NCI-H69 (cell line): ENCODE data around the gene SYNPO.
A peak's percentile ranks its signal among the peaks of the same experiment; 100 is the strongest.

ENCODE experiments used
- DNase-seq: peaks from one replicate; lab custom pipeline; 2025; lab: John Stamatoyannopoulos, UW

SYNPO gene, protein sequence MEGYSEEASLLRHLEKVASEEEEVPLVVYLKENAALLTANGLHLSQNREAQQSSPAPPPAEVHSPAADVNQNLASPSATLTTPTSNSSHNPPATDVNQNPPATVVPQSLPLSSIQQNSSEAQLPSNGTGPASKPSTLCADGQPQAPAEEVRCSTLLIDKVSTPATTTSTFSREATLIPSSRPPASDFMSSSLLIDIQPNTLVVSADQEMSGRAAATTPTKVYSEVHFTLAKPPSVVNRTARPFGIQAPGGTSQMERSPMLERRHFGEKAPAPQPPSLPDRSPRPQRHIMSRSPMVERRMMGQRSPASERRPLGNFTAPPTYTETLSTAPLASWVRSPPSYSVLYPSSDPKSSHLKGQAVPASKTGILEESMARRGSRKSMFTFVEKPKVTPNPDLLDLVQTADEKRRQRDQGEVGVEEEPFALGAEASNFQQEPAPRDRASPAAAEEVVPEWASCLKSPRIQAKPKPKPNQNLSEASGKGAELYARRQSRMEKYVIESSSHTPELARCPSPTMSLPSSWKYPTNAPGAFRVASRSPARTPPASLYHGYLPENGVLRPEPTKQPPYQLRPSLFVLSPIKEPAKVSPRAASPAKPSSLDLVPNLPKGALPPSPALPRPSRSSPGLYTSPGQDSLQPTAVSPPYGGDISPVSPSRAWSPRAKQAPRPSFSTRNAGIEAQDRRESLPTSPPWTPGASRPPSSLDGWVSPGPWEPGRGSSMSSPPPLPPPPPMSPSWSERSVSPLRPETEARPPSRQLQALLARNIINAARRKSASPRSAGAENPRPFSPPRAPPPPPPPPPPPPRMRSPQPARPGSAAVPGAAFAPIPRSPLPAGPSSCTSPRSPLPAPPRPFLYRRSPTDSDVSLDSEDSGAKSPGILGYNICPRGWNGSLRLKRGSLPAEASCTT

DNA sequence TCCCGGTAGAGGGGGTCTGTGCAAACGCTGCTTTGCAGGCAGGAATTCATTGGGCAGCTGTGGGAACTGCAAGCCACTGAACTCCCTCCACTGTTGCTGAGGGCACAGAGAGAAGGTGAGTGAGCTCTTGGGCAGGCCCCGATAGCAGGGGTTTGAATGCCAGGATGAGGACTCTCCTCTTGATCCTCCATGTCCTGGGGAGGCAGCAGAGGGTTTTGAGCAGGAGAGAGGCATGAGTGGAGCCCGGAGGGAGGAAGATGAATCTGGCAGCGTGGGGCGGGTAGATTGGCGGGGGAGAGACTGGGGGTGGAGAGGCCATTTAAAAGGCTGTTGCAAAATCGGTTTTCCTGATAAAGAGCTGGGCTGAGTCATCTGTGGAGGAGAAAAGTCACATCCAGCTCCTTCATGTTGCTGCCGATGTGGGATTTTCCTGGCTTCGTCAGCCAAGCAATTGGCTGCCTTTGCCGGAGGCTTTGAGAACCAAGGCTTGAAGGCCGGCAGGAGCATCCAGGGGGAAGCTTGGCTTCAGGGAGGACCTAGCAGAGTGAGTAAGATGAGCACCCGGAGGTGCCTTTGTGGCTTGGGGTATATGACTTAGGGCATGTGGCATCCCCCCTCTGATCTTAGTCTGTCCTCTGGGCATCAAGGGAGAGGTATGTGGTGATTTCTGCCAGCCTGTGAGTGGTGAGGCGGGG lies at the start of gene SYNPO:
TSS of gene SYNPO (plus strand) at position 350 of the 695 bp plus-strand sequence. CDS start 7,616 bp downstream, outside the sequence.
- DNase-seq = no peak

DNA sequence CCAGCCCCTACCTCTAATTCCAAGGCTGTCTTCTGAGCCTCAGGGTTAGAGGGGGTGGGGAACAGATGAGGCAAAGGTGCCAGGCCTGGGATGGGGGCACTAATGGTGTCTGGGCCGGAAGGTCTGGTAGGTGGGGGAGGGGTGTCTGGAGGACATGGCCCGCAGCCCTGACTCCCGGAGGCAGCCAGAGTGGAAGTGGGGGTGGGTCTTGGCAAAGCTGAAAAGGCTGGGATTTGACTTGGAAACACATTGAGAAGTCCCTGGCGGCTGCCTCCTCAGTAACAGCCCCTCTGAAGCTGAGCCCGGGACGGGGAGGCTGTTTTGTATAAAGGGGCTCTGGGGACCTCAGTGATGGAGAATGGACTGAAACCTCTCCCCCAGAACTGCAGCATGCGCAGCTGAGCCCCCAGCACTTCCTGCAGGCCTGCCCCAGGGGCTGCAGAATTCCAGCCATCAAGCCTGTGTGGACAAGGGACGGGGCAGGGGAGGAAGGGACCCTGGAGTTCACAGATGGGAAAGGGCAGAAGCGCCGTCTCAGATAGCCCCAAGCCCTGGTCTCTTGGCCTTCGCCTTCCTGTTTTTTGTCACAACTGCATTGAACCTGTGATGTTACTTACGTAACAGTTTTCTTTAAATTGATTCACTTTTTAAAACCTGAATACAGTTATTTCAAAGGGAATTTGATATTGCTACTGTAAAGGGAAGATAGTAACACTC lies 49.3 kb upstream of the SYNPO start:
- no peak for DNase-seq

DNA sequence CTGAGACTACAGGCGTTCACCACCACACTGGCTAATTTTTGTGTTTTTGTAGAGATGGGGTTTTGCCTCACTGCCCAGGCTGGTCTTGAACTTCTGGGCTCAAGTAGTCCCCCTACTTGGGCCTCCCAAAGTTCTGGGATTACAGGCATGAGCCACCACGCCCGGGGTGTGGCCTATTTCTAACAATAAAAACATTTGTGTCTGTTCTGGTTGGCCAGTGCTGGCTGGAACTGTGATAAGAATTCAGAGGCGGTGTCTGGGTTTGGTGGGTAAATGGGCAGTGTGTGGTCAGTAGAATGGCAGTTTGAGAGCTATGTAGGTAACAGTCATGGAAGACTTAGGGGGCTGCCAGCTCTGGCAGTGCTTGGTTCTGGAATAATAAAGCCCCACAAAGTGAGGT lies 46.9 kb upstream of the SYNPO start:
- no peak for DNase-seq

DNA sequence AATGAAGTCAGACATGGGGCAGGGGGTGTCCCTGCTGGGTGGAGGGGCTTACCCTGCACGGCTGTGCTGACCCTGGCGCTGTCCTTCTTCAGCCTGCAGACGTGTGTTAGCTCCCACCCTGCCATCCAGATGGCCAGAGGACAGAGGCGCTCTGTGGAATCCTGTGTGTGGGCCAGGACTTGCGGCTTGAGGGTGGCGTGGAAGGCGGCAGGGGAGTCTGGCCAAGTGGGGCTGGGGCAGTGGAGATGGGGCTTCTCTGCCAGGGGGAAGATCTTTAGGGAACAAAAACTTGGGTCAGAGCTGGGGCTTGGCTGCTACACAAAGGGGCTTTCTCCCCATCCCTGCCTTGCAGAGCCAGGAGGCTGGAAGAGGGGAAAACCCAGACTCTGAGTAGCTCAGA lies 46.5 kb upstream of the SYNPO start:
- DNase-seq = no peak

- DNase-seq = no peak
Measured at GRCh38 chr5:150595466-150596031, 44.9 kb upstream of the SYNPO start.

GRCh38 chr5:150596313-150596712 lies 44.1 kb upstream of the SYNPO start:
- DNase-seq = no peak

DNA sequence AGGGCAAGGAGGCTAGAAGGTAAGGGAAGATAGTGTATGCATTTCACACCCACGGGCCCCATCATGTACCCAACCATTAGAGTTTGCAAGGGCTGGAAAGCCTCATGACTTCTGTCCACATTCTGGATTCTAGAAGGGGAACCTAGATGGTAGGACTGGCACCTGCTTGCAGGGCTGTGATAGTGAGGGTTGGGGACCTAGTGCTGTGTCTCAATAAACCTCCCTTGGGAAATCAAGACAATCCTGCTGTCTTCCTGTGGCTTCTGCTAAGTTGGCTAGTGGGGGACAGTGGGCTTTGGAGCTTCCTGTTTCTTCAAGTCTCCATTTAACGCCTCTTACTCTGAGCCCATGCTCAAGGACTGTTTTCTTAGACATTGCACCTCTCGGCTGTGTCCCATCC lies 43.6 kb upstream of the SYNPO start:
- DNase-seq = no peak

DNA sequence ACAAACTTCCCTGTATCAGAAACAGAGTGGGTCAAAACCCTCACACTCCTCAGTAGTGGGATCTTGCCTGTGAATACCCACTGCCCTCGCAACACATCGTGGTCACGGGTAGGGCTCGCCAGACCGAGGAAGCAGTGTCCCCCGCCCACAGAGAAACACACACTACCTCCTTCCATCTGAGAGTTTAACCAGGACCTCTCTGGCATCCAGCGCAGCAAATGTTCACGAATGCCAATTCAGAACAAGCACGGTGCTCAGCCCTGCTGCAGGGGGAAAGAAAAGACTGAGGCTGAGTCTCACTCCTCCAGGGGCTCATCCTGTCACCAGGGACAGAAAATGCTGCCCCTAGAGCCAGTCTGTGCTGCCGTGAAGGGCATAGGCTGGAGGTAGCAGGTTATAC lies 42.5 kb upstream of the SYNPO start:
- DNase-seq = no peak

DNA sequence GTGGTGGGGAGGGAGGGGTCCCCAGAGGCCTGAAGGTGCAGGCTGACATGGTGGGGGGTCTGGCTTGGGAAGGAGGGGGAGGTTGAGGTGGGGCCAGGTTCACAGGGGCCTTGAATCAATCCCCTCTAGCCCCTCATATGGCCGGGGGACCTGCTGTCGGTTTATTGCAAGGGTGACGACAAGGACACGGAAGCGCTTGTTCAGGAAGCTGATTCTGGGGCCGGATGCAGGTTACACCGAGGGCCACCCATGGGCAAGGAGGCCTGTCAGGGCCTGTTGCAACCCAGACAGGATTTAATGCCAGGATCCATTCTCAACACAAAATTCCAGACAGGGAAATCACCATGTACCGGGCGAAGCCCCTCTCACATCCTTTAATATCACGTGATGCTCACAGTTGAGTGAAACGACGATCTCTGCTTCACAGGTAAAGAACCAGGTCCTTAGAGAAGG lies 41.6 kb upstream of the SYNPO start:
- no peak for DNase-seq

GRCh38 chr5:150599281-150599680 lies 41.2 kb upstream of the SYNPO start:
- no peak for DNase-seq

DNA sequence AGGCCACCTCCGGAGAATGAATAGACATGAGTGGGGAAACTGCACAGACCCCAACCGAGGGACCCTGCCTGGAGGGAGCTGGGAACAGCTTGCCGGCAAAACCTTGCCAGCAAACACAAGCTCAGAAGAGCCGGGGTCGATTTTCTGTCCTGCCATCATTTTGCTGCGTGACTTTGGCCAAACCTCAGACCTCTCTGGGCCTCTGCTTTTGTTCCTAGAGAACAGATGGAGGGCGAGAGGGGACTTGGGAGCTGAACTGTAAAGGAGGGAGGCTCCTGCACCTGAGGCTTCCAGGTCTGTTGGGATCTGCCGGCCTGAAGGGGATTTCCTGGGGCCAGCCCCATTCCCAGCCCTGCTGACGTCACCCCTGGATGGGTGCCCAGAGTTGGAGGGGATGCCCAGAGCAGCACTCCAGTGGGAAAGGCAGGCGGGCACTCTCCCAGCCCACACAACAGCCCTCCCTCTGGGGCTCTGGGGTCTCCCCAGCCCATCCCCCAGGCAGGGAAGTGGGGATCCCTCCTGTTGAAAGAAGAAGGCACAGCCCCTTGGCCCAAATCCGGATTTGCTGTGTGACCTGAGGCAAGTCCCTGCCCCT lies 40.4 kb upstream of the SYNPO start:
- peak; percentile 95 for DNase-seq

DNA sequence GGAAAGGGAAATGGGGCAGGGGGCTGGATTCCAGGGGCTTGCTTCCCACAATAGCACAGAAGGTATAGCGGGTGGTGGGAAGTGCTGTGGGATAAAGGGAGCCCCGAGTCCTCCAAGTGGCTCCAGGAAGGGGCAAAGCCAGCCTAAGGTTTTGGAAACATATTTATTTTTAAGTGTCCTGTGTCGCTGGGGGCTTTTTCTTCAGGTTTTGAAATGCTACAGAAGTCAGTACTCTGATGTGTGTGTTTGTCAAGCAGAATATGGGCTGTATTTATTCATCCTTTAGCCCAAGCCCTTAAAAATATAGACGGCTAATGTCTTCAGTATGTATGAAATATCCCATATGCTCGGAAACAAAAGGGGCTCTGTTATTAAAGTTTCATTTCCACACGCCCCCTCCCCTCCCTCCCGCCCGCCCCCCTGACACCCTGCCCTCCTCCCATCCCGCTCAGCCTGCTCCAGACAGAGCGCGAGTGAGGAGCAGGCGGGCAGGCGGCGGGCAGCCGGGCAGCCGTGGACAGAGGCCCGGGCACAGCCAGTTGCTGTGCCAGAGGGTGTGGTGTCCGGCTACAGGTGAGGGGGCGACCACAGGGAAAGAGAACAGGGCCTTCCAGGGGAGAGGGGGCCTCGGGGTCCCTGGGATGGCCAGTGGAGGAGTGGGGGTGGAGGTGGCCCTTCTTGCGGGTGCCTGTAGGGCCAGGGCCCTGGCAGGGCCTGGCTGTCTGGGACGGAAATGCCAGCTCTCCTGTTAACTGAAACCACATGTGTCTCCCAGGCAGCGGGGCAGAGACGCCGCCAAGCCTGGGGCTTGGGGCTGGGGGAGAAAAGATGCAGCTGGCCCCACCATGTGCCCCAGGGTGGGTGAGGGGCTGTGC lies 39.6 kb upstream of the SYNPO start:
- DNase-seq = no peak

DNA sequence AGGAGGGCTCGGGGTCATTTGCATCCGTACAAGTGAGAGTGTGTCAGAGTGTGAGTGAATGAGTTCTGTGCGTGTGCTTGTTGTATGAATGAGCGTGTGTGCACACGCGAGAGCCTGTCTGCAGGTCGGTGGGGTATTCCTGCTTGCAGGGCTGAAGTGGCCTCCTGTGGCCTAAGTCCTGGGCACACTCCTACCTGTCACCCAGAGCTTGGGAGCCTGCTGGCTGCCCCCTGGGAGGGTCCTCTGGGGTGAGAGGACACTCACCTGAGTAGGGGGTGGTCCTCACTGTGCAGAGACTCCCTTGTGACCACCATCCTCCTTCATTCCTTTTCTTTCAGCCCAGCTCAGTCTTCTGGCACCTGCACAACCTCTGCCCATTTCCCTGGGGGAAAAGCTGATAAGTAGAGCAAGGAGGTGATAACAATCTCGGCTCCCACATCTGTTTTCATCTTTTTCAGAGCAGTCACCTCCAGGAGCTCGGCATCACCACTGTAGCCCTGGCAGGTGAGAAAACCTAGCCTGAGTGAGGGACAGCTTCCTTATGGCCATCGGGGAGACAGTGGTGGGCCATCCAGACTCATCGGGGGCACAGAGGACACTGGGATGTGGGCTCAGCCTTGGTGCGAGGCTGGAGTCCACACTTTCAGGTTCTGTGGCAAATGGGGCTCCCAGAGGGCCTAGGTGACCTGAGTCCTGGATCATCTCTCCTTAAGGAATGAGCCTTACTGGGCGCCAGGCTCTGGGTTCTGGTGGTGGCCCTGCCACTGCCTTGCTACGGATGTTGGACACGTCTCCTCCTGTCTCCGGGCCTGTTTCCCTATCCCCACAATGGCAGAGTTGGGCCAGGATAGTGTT lies 38.7 kb upstream of the SYNPO start:
- DNase-seq = no peak

DNA sequence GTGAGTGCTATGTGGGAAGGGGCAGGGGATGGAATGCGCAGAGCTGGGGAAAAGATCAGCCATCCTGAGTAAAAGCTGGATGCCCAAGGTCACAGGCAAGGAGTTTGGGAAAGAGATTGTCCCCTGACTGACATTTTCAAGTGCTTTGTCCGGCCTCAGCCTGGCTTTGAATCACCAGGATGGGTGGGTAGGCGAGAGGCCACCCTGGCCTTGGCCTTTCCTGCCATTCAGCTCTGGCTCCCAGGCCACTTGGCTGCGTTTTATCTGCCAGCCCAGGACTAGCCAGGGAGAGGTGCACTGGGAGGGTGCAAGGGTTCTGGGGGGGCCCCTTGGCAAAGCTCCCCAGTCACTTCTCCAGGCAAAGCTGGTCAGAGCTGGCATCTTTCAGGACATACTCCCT lies 37.4 kb upstream of the SYNPO start:
- DNase-seq = no peak

DNA sequence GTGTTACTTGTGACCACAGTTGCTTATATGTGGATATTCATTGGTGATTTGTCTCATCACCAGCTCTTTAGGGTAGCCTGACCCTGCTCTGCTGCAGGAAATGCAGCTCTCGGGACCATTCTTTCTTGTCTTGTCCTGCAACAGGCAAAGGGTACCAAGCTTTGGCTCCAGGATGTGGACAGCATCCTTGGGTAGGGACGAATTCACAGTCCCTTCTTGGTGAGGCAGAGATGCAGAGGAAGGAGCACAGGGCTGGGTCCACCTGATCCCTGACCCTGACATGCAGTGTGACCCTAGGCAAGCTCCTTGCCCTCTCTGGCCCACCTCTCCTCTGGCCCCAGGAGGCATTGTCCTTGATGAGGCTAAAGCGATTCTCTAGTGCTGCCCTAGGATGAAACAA lies 37.0 kb upstream of the SYNPO start:
- DNase-seq = no peak

DNA sequence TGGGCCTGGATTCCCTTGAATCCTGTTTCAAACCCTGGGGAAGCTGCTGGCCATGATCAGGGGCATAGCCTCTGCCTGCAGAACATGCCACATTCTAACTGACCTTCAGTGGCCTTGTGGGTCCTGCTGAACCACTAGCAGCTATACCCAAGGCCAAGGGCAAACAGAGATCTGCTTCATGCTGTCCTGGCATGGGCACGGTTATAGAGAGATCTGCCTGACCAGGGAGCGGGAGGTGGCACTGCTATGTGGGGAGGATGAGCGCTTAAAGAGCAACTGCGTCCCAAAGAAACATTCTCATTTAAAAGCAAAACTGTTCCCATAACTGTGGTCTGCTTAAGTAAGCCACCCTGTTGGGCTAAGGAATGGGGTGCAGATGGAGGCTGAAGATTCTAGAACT lies 36.5 kb upstream of the SYNPO start:
- DNase-seq = no peak

DNA sequence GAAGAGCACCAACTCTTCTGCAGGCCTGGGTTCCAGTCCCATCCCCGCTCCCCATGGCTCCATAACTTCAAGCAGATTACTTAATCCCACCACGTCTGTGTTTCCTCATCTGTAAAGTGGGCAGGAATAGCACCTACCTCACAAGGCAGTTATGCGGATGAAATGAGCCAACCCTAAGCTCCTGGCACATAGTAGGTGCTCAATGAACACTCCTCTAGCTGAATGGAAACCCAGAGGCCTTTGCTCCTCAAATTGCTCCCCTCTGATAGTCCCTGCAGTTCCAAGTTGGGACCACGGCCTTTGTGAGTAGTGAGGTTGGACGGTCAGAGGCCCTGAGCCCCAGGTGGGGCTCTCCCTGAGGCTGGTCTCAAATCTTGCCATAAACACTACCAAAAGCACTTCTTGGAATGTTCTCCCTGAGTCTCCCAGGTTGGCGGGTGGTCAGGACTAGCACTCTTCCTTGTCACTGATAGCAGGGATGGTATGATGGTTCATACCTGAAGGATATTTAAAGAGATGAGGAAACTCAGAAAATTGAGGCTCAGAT lies 35.5 kb upstream of the SYNPO start:
- no peak for DNase-seq

- DNase-seq = peak; percentile 92
Measured at GRCh38 chr5:150605546-150605945, 34.9 kb upstream of the SYNPO start.

GRCh38 chr5:150606476-150606875 lies 34.0 kb upstream of the SYNPO start:
- no peak for DNase-seq
